GM18502 (cell line): Measurements from ENCODE around the gene ZP1.

Experiments used
- ATAC-seq: cut with Tn5 transposase; IDR thresholded peaks from one replicate; pipeline ENCODE4 v1.9.1; 2021; ENCODE audit warnings: mild to moderate bottlenecking; ENCODE audit not compliant: unreplicated experiment, poor library complexity

Gene ZP1

DNA sequence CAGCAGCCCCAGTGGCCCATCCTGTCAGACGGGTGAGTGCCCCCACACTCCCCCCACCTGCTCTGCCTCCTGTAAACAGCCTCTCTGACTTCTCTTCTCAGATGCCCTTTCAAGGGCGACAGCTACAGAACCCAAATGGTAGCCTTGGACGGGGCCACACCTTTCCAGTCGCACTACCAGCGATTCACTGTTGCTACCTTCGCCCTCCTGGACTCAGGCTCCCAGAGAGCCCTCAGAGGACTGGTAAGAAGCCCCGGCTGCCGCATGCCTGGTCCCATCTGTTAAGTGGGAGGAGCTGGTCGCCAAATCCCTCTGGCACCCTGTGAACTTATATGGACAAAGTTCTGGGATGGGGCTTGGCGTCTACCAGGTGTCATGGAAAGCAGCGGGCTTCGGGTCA, 6.2 kb downstream of the ZP1 start:
- ATAC-seq = no peak

DNA sequence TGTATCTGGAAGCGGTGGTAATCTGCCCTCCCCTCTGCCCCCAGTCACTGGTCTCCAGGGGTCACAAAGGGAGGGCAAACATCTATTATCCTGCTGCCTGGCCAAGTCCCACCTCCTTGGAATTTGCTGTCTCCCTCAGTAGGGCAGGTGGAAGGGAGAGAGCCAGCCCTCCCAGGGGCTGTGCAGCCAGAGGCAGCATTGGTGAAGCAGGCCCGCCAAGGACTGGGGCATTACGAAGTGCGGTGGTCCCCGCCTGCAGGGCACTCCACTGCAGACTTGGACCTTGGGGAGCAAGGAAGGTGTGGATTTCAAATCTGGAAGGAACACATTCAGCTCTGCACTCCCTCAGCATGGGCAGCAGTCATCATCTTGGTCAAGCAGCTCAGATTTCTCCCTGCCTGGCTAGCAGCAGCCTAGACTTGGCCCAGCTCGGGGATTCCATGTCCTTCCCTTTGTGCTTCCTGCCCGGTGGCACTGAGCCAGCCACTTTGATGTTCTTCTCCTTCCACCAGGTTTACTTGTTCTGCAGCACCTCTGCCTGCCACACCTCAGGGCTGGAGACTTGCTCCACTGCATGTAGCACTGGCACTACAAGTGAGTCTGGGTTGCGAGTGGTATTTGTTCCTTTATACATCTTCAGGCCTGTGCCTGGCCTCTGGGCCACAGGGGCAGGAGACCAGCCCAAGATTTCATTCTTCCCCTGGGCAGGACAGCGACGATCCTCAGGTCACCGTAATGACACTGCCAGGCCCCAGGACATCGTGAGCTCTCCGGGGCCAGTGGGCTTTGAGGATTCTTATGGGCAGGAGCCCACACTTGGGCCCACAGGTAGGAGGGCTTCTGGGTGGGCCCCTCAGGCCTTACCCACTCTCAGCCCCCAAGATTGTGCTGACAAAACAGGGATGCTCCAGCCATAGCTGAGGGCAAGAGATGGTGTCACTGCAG, 7.4 kb downstream of the ZP1 start:
- ATAC-seq = no peak

DNA sequence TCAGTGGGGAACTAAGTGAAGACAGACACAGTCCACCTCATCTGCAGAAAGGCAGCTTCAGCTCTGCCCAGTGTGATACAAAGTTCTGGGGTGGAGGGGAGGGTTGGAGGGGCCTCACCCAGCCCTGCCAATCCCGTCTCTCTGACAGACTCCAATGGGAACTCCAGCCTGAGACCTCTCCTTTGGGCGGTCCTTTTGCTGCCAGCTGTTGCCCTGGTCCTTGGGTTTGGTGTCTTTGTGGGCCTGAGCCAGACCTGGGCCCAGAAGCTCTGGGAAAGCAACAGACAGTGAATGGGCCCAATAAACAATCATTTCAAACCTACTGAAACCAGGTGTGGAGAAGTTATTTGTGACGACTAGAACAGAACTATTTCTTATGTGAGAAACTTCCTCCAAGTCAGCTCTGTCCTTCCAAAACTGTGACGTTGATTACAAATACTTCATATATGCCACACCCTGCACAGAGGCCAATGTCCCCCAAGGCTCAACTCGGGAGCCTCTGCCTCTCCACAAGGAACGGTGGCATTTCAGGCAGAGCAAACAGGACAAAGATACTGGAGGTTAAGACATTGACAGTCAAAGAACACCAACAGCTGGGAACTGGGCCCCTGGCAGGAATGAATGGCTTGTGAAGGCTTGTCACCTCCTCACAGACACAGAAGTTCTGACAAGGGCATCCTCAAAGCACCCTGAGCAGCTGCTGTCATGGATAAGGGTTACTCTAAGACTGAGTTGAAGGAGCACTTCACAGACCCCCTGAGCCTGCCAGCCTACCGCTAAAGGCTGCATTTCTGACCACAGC, 8.2 kb downstream of the ZP1 start:
- no peak for ATAC-seq

DNA sequence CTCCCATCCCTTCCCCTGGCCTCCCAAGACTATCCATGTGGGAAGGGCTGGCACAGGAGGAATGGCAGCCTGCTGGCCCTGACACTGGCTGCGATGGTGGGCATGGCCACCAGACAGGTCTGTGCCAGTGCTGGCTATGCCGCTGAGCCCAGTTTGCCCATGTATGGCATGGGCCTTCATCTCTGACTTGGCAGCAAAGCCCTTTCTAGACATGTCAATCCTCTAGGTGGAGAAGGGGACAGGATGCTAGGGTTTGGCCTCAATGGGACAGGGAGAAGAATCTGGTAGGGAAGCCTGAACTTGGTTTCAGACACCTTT, 8.8 kb downstream of the ZP1 start:
- no peak for ATAC-seq

DNA sequence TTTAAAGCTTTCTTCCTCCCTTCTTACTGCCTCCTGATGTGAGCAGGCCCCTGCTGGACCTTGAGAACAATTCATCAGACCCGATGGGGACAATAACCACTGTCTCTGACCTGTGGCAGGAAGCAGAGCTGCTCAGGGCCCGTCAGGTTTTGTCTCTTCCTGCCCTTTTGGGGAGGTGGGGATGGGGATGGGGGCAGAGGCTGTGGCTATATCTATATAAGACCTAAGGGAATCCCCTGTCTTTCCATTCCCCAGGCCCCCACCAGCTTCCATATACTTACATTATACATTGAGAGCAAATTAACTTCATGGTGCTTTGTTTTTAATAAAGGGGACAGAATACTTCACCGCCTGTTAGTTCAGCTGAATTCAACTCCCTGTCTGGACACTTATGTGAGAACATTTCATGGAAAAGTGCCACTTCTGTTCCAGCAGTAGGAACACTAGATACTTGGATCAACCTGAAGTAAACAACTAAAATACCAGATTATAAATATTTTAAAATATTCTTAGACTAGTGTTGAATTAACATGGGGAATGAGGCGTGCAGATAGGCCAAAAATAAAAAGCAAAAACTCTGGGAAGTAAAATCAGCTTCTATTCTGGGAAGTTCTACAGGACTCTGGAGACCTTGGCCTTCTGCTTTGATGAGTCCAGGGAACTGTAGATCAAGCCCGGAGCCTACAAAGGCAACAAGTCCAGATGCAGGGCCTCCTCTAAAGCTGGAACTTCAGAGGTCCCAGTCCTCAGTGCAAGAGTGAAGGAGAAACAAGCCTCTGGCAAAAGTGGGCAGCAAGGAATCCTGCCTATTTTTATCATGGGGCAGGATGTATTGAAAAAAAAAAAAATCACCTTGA, 11.1 kb downstream of the ZP1 start:
- no peak for ATAC-seq

DNA sequence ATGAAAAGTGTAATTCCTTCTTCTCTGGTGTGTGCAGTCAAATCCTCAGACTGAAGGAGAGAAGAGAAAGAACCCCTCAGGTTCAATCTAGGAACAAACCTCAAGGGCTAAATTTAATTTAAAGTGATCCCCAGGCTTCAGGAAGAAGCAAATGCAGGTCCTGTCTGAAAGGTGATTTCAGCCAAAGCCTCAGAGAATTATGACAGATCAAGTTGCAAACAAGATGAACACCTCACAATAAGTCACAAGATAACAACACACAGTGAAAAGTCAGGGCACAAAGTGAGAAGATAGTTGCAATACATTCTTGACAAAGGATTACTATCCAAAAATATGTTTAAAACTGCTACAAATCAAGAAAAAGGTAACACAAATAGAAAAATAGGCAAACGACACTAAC, 11.8 kb downstream of the ZP1 start:
- no peak for ATAC-seq

DNA sequence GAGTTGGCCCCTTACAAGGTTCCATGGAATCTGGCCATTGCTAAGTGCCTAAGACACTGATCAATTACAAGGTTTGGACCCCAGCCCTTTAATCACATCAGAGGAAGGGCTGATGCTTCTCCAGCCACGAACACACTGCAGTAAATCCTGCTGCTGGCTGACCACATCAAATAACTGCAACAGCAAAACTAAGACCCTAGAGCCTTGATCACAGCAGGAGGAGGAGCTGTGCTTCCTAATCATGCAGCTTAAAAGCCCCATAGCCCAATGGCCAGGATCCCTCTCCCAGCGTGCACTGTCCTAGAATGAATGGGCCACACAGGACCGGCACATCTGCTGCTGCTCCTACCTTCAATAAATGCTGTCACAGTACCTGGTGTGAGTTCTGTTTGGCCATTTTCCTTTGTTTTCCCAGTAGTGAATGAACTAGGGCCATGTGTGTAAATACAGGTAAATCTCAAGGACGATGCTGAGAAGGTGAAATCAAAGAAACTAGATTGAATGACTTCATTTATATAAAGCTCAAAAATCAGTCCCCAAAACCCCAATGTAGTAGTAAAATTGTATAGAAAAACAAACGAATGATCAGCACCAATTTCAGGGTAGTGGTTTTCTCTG, 12.7 kb downstream of the ZP1 start:
- ATAC-seq = no peak

DNA sequence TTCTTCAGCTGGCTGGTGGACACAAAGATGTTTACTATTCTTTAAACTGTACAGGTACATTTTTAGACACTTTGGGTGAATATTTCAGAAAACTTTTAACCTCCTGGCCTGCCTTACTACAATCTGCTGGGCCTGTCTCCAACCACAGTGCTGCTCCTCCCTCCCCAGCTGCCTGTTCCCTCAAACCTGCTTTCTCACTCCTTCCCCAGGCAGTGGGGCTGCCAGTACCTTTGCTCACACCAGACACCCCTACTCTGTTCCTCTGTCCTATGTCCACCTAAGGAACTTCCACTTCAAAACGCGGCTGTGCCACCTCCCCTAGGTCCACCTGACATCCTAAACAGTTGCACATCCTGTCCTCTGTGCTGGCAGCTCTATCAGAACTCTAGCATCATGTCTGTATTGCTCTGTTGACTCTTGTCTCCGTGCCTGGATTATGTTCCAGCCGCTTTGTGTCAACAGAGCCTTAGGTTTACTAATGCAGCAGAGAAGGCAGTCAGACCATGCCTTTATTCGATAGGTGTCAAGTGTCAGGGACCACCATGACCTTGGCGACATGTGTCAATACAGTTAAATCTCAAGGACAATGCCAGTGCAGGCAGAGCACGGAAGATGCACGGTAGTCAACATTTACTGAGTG, 13.4 kb downstream of the ZP1 start:
- no peak for ATAC-seq

DNA sequence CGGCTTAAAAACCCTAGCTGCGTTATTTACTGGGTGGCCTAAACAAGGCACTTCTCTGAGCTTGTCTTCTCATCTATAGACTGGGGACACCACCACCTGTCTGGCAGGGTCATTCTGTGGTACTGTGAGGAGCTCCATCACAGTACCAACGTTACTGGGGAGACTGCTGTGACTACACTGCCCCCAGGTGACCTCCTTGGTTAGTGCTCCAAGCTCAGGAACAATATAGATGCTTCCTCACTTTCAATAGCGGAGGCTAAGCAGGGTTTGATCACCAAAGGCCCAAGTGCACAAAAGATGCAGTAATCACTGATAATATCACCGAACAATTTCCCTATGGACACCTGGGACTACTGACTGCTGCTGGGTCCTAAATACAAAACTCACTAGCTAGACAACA, 20.2 kb downstream of the ZP1 start:
- ATAC-seq = no peak

DNA sequence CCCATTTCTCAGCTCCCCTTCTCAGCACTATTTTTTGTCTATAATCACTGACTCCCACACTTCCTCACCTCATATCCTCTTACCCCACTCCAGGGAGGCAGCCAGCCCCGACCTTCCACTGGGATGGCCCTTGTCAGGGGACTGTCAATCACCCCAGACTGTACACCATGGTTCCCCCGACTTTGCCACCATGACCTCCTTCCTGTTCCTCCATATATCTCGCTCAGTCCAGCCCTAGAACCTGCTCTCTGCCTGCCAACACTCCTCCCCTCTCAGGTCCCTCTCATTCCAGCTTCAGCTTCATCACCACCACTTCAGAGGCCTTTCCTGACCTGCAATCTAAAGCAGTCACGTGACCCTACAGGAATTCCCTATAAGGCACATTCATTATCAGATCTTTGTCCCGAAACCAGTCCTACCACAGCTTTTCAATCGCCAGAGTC, 22.5 kb downstream of the ZP1 start:
- ATAC-seq = no peak

DNA sequence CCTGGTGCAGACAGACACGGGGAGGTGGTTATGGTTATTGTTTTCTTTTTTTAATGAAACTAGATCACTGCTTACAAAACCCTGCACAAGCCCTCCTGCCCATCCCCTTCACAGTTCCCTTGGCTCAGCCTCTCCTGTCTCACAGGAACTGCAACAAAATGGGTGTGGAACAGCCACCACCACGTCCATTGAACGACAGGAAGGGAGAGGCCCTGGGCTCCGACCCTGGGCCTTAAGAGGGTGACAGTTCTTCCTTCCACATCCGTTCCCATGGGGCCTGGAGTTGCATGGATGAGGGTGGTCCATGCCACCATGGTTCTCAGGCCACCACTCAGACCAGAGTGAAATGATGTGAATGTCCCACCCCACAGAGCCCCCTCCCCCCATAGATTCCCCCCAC, 23.4 kb downstream of the ZP1 start:
- ATAC-seq = no peak

DNA sequence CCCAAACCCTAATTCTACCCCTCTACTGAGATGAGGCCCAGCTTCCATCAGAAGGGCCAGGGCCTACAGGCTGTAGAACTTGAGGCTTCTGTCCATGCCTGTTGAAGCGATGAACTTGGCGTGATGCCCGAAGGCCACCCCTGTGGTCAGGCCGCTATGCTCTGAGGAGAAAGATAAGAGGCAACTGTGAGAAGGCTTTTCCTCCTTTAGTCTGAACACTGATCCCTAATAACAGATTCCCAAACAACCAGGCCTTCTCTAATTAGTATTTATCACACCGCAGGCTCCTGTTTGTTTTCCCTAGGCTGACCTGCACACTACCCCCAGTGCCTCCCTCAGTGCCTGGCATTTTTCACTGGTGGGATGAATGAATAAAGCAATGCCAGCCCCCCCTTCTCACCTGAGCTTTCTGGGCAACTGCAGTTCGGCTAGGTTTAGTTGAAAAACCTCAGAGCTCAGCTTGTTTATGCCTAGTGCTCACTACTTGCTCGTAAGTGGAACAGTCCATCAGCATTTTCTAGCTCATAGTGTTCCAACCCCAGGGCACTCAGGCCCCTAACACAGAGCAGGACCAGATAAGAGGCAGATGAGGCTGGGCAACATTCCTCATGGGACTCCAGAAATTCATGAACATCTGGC, 23.9 kb downstream of the ZP1 start:
- ATAC-seq = no peak

DNA sequence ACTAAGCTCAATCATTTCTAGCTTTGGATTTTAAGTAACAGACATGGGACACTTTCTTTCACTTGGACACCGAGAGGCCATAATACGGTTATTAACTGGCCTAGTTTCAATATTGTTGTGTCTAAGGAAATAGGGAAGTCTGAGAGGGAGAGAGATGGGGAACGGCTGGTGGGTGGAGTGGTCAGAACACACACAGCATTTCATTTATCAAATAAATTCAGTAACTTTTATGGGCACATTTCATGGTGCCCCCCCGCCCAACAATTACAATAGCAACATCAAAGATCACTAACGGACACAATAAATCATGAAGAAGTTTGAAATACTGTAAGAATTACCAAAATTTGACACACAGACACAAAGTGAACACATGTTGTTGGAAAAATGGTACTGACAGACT, 28.3 kb downstream of the ZP1 start:
- ATAC-seq = no peak

DNA sequence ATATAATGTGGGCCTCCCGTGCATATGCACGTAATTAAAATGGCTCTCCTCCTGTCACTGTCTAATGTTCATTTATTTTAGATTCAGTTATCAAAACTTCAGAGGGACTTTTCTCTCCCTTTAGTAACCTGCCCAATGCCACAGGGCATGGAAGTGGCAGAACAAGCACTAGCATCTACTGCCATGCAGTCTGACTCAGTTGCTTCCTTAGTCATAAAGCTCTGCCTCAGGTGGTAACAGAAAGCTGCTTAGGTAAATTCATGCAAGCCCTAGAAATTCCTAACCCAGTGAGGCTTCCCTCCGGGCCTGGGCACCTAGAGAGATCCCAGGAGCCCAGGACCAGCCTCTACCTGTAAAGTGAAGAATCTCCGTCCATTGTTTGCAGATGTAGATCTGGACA, 30.2 kb downstream of the ZP1 start:
- ATAC-seq = no peak

DNA sequence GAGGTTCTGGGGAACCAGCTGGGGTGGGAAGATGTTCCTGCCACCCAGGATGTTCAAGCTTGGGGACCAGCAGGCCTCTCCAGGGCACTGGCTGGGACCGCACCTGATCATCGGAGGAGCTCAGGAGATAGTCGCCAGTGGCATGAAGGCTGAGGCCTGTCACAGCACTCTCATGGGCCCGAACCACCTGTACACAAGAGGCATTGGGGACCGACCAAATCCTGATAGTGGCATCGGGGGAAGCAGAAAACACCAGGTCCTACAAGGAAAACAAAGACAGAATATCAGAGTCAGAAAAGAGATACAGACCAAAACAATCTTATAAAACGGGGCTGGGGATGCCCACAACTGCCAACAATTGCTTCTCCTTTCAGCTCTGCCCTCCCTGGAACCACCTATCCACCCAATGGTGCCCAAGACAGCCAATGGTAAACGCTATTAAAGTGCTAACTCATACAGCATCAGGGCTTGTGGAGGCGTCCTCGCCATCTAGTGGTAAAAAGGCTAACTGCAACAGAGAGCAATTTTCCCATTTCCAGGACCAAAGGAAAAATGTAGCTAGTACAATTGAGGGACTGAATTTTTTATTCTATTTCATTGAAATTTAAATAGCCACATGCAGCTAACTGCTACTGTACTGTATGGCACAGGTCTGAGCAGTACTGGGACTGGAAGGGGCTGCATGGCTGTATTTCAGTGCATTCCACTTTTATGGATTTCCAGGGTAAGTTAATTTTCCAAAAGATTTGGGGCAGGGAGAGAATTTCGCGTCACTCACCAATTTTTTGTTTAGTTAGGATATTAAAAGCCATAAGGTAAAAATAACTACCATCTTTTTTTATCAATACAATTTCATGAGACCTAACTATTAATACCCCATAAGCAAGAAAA, 31.9 kb downstream of the ZP1 start:
- no peak for ATAC-seq

DNA sequence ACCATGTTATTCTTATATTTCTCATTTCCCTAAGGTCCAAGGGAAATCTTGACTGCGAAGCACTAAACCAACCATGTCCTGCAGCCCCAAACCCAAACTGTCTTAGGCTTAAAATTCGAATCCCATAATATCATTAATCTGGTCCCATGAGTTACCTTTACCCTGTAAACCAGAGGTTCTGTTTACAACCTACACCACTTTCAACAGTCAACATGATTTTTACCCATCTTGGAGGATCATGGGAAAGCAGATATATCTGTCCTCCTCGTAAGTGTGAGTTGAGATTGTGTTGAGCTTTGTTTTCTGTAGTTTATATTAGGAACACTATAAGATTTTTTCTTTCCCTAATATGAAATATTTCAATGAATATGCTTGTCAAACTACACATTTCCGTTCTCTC, 32.6 kb downstream of the ZP1 start:
- no peak for ATAC-seq

DNA sequence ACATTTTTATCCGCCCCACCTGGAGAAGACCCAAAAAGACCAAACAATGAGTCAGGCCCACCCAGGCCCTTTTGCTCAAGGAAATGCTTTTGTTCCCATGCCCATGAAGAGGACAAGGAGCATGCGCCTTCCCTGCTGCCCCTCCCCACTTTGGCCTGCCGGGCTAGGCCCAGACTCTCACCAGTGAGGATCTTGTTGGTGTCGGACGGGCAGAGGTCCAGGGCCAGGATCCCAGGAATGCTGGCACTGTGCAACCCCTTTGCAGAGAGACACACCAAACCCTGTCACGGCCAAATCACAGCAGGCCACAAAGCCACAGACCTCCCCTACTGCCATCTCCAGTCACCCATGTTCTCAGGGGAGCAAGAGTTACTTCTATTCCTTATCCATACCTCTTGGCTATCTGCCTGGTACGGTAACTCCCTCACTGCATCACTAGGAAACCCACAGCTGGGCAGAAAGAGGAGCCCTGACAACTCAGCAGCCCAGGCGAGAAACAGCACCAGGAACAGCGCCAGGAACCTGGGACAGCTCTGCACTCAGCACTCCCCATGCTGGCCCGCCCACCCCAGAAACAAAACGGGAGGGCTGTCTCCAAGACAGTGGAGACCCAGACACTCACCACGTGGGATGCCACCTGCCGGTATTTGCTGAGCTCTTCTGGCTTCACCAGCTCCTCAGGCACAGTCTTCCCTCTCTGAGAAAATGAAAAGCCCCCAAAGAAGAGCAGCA, 33.5 kb downstream of the ZP1 start:
- ATAC-seq = no peak

DNA sequence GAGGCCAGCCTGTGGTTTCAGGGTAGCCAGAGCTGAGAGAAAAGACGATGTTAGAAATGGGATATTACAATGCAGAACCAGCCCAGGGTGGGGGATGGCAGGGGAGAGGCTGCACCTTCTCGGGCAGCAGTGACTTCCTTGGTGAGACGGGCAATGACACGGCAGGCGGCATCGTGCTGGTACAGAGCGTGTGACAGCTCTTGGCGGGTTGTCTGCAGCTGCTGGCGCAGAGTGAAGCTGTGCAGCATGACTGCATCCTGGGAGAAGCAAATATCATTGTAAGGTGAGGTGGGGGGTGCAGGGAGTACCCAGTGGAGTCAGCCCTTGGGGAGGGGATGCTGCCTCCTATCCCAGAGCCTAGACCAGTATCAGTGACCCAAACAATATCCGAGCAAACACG, 35.3 kb downstream of the ZP1 start:
- ATAC-seq = no peak
